Neural cell (in vitro differentiated cells): ENCODE results near the gene TEX261. TPM values are rescaled to one million over a fixed set of nuclear protein-coding genes. Genes with fewer than 3 reads are reported as not detected.

Source experiments
- H2AFZ ChIP-seq: fragments of 200-600, 300-800 bp; sonication (generic), shearing (Covaris generic); 2 replicates; pipeline ENCODE4 v1.6.0; 2014; ENCODE audit warnings: low read depth, mild to moderate bottlenecking, antibody characterized with exemption, low read length, moderate library complexity
- H3F3A ChIP-seq: fragments of 200-600 bp; shearing (Covaris generic); 2 replicates; pipeline ENCODE4 v1.6.1; 2016; ENCODE audit warnings: mild to moderate bottlenecking, moderate library complexity, mixed read lengths, antibody characterized with exemption, low read length; ENCODE audit not compliant: insufficient read depth, poor library complexity, severe bottlenecking
- H3K27ac ChIP-seq: fragments of 200-600, 300-800 bp; sonication (generic), shearing (Covaris generic); 2 replicates; pipeline ENCODE4 v1.5.1; 2014; ENCODE audit warnings: mild to moderate bottlenecking, low read length, moderate library complexity
- H3K27me3 ChIP-seq: fragments of 300-800, 200-600 bp; sonication (generic), shearing (Covaris generic); 2 replicates; pipeline ENCODE4 v1.6.0; 2014; ENCODE audit warnings: mild to moderate bottlenecking, low read depth, low read length, moderate library complexity; ENCODE audit not compliant: insufficient read depth
- H3K36me3 ChIP-seq: fragments of 300-800, 200-600 bp; sonication (generic), shearing (Covaris generic); 2 replicates; pipeline ENCODE4 v1.5.1; 2014; ENCODE audit warnings: mild to moderate bottlenecking, antibody characterized with exemption, low read length, moderate library complexity; ENCODE audit not compliant: insufficient read depth
- H3K4me2 ChIP-seq: fragments of 300-800, 200-600 bp; sonication (generic), shearing (Covaris generic); 2 replicates; pipeline ENCODE4 v1.6.0; 2014; ENCODE audit warnings: mild to moderate bottlenecking, low read length
- H3K4me3 ChIP-seq: fragments of 300-800, 200-600 bp; sonication (generic), shearing (Covaris generic); 2 replicates; pipeline ENCODE4 v1.5.1; 2014; ENCODE audit warnings: mild to moderate bottlenecking, low read length, moderate library complexity
- H3K79me2 ChIP-seq: fragments of 200-600 bp; shearing (Covaris generic); replicated peaks from 2 replicates; pipeline ENCODE4 v1.6.0; 2014; ENCODE audit warnings: mild to moderate bottlenecking, low read length, moderate library complexity; ENCODE audit not compliant: insufficient read depth
- H3K9ac ChIP-seq: fragments of 300-800, 200-600 bp; sonication (generic), shearing (Covaris generic); 2 replicates; pipeline ENCODE4 v1.6.1; 2016; ENCODE audit warnings: mild to moderate bottlenecking, low read length, mixed read lengths
- H3K9me2 ChIP-seq: fragments of 200-600 bp; shearing (Covaris generic); 2 replicates; pipeline ENCODE4 v1.6.1; 2016; ENCODE audit warnings: mild to moderate bottlenecking, low read length, mixed read lengths; ENCODE audit not compliant: insufficient read depth
- H3K9me3 ChIP-seq: fragments of 200-600, 300-800 bp; sonication (generic), shearing (Covaris generic); 2 replicates; pipeline ENCODE4 v1.6.1; 2016; ENCODE audit warnings: mild to moderate bottlenecking, mixed run types, low read length, moderate library complexity, mixed read lengths
- H4K20me1 ChIP-seq: fragments of 200-600 bp; shearing (Covaris generic); 2 replicates; pipeline ENCODE4 v1.6.1; 2016; ENCODE audit warnings: mild to moderate bottlenecking, mixed run types; ENCODE audit not compliant: insufficient read depth
- EP300 ChIP-seq: fragments of 450-650 bp; conservative IDR thresholded peaks from 2 replicates; pipeline ENCODE4 v1.6.1; 2014; ENCODE audit warnings: antibody characterized with exemption, mild to moderate bottlenecking, moderate library complexity; ENCODE audit not compliant: poor library complexity, severe bottlenecking
- EZH2 ChIP-seq: fragments of 200-600, 300-800 bp; shearing (Covaris generic), sonication (generic); IDR thresholded peaks from 2 replicates; pipeline ENCODE4 v1.6.1; 2014; ENCODE audit warnings: antibody characterized with exemption, low read length, borderline replicate concordance, mild to moderate bottlenecking; ENCODE audit not compliant: insufficient read depth, poor library complexity, severe bottlenecking
- MXI1 ChIP-seq: fragments of 450-650 bp; conservative IDR thresholded peaks from 2 replicates; pipeline ENCODE4 v1.6.1; 2014; ENCODE audit warnings: antibody characterized with exemption, mild to moderate bottlenecking; ENCODE audit not compliant: poor library complexity, severe bottlenecking
- POLR2AphosphoS5 ChIP-seq: IDR thresholded peaks from 2 replicates; pipeline ENCODE4 v1.6.1; 2012
- RAD21 ChIP-seq: fragments of 450-650 bp; conservative IDR thresholded peaks from 2 replicates; pipeline ENCODE4 v1.6.1; 2014; ENCODE audit warnings: antibody characterized with exemption, mild to moderate bottlenecking, moderate library complexity
- SMC3 ChIP-seq: fragments of 450-650 bp; conservative IDR thresholded peaks from 2 replicates; pipeline ENCODE4 v1.6.1; 2014; ENCODE audit warnings: antibody characterized with exemption, mild to moderate bottlenecking, moderate library complexity; ENCODE audit not compliant: poor library complexity
- TAF1 ChIP-seq: IDR thresholded peaks from 2 replicates; pipeline ENCODE4 v1.6.1; 2012; ENCODE audit warnings: low read depth
- polyA plus RNA-seq: library from polyadenylated mRNA; depleted of rRNA; stranded (reverse); fragments of >200 nt; gene quantifications from 2 replicates; pipeline ENCODE4 v1.2.3, GENCODE V29; 2014
- TF ChIP-seq, protein P1 (sequence below): fragments of 450-650 bp; IDR thresholded peaks from 2 replicates; pipeline ENCODE4 v1.5.1; 2014; ENCODE audit warnings: antibody characterized with exemption, mild to moderate bottlenecking, moderate library complexity; ENCODE audit not compliant: poor library complexity, severe bottlenecking
- TF ChIP-seq, protein P2 (sequence below): IDR thresholded peaks from 2 replicates; pipeline ENCODE4 v1.6.1; 2012; ENCODE audit warnings: borderline replicate concordance

The TEX261 gene
- polyA plus RNA-seq, 1 donor from 2014 or later: 48.2 TPM

DNA sequence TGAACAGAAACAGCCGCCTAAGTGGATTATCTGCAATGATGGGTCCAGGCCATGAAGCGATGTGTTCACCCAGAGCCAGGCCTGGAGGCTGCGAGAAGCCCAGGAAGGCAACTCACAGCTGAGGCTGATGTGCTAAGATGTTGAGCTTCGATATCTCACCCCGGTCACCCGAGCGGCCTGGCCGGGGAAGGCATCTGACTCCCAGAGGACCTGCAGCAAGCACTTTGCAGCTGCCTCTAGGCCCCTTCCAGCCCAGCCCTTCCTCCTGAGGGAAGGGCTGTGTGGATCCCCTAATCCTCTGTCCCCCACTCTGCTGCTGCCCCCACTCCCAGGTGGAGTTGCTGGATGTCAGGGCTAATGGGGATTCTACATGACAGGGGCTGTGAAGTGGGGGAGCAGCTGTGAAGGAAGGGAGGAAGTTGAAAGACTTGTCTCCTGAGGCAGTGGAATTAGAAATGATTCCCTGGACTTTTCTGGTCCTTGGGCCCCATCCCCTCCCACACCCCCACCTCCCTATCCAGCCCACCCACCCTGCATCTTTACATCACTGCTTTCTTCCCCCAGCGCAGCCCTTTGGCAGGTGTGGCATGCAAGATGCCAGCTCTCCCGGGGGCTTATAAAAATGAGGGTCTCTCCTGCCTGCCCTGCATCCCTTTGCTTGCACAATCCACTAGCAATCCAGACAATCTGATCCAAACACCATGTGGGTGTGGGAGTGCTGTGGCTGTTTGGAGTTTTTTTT lies 54.7 kb downstream of the TEX261 start:
- H3K4me3 ChIP-seq: no peak overlapping the region
- H3K27ac ChIP-seq: no peak overlapping the region
- H3F3A ChIP-seq: no peaks in the 10 kb centered on the region
- H4K20me1 ChIP-seq: no peaks in the 10 kb centered on the region
- H2AFZ ChIP-seq: no peak overlapping the region
- H3K9me3 ChIP-seq: no peaks in the 10 kb centered on the region
- no peaks in the 10 kb centered on the region for H3K79me2 ChIP-seq
- H3K36me3 ChIP-seq: no peaks in the 10 kb centered on the region
- H3K27me3 ChIP-seq: no peaks in the 10 kb centered on the region
- H3K9me2 ChIP-seq: no peaks in the 10 kb centered on the region
- TF ChIP-seq TAF1 (no peak), POLR2AphosphoS5 (no peak), SMC3 (no peak), EZH2 (no peak), EP300 (no peak), RAD21 (no peak), MXI1 (no peak)
- TF ChIP-seq, protein P1, sequence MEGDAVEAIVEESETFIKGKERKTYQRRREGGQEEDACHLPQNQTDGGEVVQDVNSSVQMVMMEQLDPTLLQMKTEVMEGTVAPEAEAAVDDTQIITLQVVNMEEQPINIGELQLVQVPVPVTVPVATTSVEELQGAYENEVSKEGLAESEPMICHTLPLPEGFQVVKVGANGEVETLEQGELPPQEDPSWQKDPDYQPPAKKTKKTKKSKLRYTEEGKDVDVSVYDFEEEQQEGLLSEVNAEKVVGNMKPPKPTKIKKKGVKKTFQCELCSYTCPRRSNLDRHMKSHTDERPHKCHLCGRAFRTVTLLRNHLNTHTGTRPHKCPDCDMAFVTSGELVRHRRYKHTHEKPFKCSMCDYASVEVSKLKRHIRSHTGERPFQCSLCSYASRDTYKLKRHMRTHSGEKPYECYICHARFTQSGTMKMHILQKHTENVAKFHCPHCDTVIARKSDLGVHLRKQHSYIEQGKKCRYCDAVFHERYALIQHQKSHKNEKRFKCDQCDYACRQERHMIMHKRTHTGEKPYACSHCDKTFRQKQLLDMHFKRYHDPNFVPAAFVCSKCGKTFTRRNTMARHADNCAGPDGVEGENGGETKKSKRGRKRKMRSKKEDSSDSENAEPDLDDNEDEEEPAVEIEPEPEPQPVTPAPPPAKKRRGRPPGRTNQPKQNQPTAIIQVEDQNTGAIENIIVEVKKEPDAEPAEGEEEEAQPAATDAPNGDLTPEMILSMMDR: no peak
- TF ChIP-seq, protein P2, sequence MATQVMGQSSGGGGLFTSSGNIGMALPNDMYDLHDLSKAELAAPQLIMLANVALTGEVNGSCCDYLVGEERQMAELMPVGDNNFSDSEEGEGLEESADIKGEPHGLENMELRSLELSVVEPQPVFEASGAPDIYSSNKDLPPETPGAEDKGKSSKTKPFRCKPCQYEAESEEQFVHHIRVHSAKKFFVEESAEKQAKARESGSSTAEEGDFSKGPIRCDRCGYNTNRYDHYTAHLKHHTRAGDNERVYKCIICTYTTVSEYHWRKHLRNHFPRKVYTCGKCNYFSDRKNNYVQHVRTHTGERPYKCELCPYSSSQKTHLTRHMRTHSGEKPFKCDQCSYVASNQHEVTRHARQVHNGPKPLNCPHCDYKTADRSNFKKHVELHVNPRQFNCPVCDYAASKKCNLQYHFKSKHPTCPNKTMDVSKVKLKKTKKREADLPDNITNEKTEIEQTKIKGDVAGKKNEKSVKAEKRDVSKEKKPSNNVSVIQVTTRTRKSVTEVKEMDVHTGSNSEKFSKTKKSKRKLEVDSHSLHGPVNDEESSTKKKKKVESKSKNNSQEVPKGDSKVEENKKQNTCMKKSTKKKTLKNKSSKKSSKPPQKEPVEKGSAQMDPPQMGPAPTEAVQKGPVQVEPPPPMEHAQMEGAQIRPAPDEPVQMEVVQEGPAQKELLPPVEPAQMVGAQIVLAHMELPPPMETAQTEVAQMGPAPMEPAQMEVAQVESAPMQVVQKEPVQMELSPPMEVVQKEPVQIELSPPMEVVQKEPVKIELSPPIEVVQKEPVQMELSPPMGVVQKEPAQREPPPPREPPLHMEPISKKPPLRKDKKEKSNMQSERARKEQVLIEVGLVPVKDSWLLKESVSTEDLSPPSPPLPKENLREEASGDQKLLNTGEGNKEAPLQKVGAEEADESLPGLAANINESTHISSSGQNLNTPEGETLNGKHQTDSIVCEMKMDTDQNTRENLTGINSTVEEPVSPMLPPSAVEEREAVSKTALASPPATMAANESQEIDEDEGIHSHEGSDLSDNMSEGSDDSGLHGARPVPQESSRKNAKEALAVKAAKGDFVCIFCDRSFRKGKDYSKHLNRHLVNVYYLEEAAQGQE: no peak
- H3K9ac ChIP-seq: no peak overlapping the region
- no peak overlapping the region for H3K4me2 ChIP-seq

DNA sequence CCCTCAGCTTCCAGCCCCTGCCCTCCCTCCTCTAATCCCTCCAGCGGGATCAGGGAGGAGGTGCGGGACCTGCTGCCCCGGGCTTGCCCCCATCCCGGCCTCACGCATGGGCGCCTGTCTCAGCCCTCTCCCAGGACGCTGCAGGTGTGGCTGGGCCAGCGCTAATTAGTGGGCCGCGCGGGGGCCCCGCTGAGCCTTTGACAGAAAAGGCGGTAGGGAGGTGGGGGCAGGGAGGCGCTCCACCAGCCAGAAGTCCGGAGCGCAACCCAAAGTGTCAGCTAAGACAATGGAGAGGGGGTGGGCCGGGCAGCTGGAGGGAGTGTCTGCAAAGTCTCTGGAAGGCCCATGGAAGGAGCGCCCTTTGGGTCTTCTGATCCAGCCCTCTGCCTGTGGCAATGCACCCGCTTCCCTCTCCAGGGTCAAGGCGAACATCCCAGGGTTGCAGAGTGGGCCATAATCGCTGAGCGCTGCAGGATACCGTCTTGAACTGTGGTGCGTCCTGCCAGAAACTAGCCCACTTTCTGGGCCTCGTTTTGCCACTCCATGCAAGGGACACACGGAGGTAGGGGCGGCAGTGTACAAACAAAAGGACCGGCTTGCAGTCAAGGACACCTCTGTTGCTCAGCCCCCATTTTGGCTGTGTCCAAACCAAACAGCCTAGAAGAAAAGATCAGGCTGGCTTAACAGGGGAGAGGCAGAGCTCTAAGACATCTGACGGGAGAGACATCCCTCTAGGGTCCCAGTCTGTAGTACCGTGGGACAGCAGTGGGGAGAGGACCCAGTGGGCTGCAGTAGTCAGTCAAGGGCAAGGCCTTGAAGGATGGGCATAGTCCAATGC lies 55.5 kb downstream of the TEX261 start:
- H3K36me3 ChIP-seq: no peaks in the 10 kb centered on the region
- H3K9ac ChIP-seq: no peak overlapping the region
- H3K4me3 ChIP-seq: no peak overlapping the region
- no peak overlapping the region for H3K27ac ChIP-seq
- no peaks in the 10 kb centered on the region for H3F3A ChIP-seq
- TF ChIP-seq POLR2AphosphoS5: no peak
- TF ChIP-seq SMC3: no peak
- TF ChIP-seq EZH2: no peak
- TF ChIP-seq, protein P1: no peak
- TF ChIP-seq, protein P2: no peak
- TF ChIP-seq EP300: no peak
- TF ChIP-seq RAD21: no peak
- TF ChIP-seq TAF1: no peak
- H3K79me2 ChIP-seq: no peaks in the 10 kb centered on the region
- H3K9me3 ChIP-seq: no peaks in the 10 kb centered on the region
- no peaks in the 10 kb centered on the region for H3K27me3 ChIP-seq
- H2AFZ ChIP-seq: no peak overlapping the region
- H3K4me2 ChIP-seq: no peak overlapping the region
- no peaks in the 10 kb centered on the region for H3K9me2 ChIP-seq
- H4K20me1 ChIP-seq: no peaks in the 10 kb centered on the region
